ENCODE results near the gene SLBP.

Gene SLBP

GRCh38 chr4:1758306-1759121, 46.4 kb upstream of the SLBP start:
- peak overlapping the region; percentile 95 for H3K27ac ChIP-seq
- no peak for DNase-seq (ENCODE audit: low spot score)
- no peak for TF ChIP-seq CTCF (conservative IDR thresholded peaks at IDR 0.05; ENCODE audit: low read depth)
- ChIA-PET CTCF (interaction anchor here (0.6 to 0.7 kb wide), 3 partner anchors 8 to 601 kb away, joined by 3 to 4 read pairs (median 3); no protein-coding TSS in a partner anchor), POLR2A (ENCODE audit: low non-redundant PET) (no interaction called here)

GRCh38 chr4:1757836-1758235, 45.7 kb upstream of the SLBP start:
- H3K27ac ChIP-seq = peak overlapping the region; percentile 95
- ChIA-PET POLR2A (ENCODE audit: low non-redundant PET) (no interaction called here), CTCF (interaction anchor here (0.6 to 1.4 kb wide), 3 partner anchors 8 to 26 kb away, joined by 3 read pairs; no protein-coding TSS in a partner anchor)
- no peak for TF ChIP-seq CTCF (conservative IDR thresholded peaks at IDR 0.05; ENCODE audit: low read depth)
- no peak for DNase-seq (ENCODE audit: low spot score)

GRCh38 chr4:1756893-1757779, 45.0 kb upstream of the SLBP start:
- TF ChIP-seq CTCF (conservative IDR thresholded peaks at IDR 0.05; ENCODE audit: low read depth) = no peak
- peak overlapping the region; percentile 95 for H3K27ac ChIP-seq
- DNase-seq (ENCODE audit: low spot score) = no peak
- CTCF ChIA-PET = interaction anchor here (0.6 to 1.4 kb wide), 2 partner anchors 10 to 27 kb away, joined by 3 read pairs; no protein-coding TSS in a partner anchor
- POLR2A ChIA-PET (ENCODE audit: low non-redundant PET) = no interaction called here

- peak overlapping the region; percentile 98 for H3K27ac ChIP-seq
- CTCF ChIA-PET = no interaction called here
- no peak for DNase-seq (ENCODE audit: low spot score)
- TF ChIP-seq CTCF (conservative IDR thresholded peaks at IDR 0.05; ENCODE audit: low read depth) = no peak
- POLR2A ChIA-PET (ENCODE audit: low non-redundant PET) = no interaction called here
Observed at GRCh38 chr4:1756079-1756478, 44.0 kb upstream of the SLBP start.

- no peak for TF ChIP-seq CTCF (conservative IDR thresholded peaks at IDR 0.05; ENCODE audit: low read depth)
- ChIA-PET POLR2A (ENCODE audit: low non-redundant PET) (no interaction called here), CTCF (interaction anchor here (0.5 kb wide), 1 partner anchor 616 kb away, joined by 3 read pairs; no protein-coding TSS in a partner anchor)
- peak overlapping the region; percentile 98 for H3K27ac ChIP-seq
- no peak for DNase-seq (ENCODE audit: low spot score)
Observed at GRCh38 chr4:1755297-1755696, 43.2 kb upstream of the SLBP start.

- POLR2A ChIA-PET (ENCODE audit: low non-redundant PET) = no interaction called here
- no peak for DNase-seq (ENCODE audit: low spot score)
- CTCF ChIA-PET = interaction anchor here (0.7 kb wide), 1 partner anchor 865 kb away, joined by 3 read pairs; no protein-coding TSS in a partner anchor
- TF ChIP-seq CTCF (conservative IDR thresholded peaks at IDR 0.05; ENCODE audit: low read depth) = no peak
- H3K27ac ChIP-seq = peak overlapping the region; percentile 98
Observed at GRCh38 chr4:1754336-1754735, 42.2 kb upstream of the SLBP start.

All from RWPE1 (cell line).